ENCODE data around the gene PPP1R27.

- TF ChIP-seq CTCF (IDR thresholded peaks at IDR 0.05), result no peak
- TF ChIP-seq POLR2A (IDR thresholded peaks at IDR 0.05), result no peak
These were observed 6.2 kb downstream of the PPP1R27 start for GRCh38 chr17:81828656-81829055.

Data from body of pancreas (tissue), 4 donors.